ENCODE results near the gene S100A5. TPM values are rescaled to one million over a fixed set of nuclear protein-coding genes. Genes with fewer than 3 reads are reported as not detected.

The S100A5 gene
- total RNA-seq, 1 experiment from 2014 or later, result 6.0 TPM

DNA sequence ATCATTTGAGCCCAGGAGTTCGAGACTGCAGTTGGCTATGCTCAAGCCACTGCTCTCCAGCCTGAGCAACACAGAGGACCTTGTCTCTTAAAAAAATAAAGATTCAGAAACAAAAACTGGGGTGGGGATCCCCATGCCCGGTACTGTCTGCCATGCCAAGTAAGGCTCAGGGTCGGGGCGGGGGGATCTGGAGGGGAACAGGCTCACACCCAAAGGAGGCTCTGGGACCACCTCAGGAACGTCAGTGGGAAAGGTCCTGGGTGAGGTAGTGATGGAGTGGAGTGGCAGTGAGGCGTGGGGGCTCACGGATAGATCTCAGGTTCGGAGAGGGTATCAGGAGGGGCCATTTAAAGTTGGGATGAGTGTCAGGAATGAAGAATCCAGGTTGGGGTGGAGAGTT is 5.6 kb upstream of the S100A5 start:
- BruUV-seq (replicated peaks), result no TSS peak
- TF ChIP-seq JUND (IDR thresholded peaks at IDR 0.05), result no peak
- TF ChIP-seq TCF7L2 (IDR thresholded peaks at IDR 0.05; ENCODE audit: borderline replicate concordance, extremely low read depth, insufficient read depth, insufficient read length), result no peak
- no peak for TF ChIP-seq SRF (IDR thresholded peaks at IDR 0.05; ENCODE audit: low read depth)
- no peak for TF ChIP-seq CEBPB (IDR thresholded peaks at IDR 0.05; ENCODE audit: low read depth)
- no peak for TF ChIP-seq CBX3 (IDR thresholded peaks at IDR 0.05; ENCODE audit: low read depth)
- no peak for TF ChIP-seq EGR1 (IDR thresholded peaks at IDR 0.05; ENCODE audit: low read depth)
- no peak for TF ChIP-seq EZH2 (IDR thresholded peaks at IDR 0.05)
- TF ChIP-seq ELF1 (IDR thresholded peaks at IDR 0.05; ENCODE audit: borderline replicate concordance, low read depth), result no peak
- TF ChIP-seq POLR2A (IDR thresholded peaks at IDR 0.05; ENCODE audit: borderline replicate concordance, extremely low read depth, insufficient read depth, insufficient read length), result no peak
- TF ChIP-seq, protein P1, sequence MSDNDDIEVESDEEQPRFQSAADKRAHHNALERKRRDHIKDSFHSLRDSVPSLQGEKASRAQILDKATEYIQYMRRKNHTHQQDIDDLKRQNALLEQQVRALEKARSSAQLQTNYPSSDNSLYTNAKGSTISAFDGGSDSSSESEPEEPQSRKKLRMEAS (IDR thresholded peaks at IDR 0.05), result no peak
- TF ChIP-seq EZH2phosphoT487 (IDR thresholded peaks at IDR 0.05; ENCODE audit: borderline replicate concordance), result no peak
- TF ChIP-seq RAD21 (IDR thresholded peaks at IDR 0.05; ENCODE audit: low read depth), result no peak
- no peak for TF ChIP-seq SP1 (IDR thresholded peaks at IDR 0.05; ENCODE audit: low read depth)
- no peak for TF ChIP-seq SIN3A (IDR thresholded peaks at IDR 0.05; ENCODE audit: low read depth)
- TF ChIP-seq ZNF274 (IDR thresholded peaks at IDR 0.05; ENCODE audit: low read depth, low read length), result no peak
- TF ChIP-seq YY1 (IDR thresholded peaks at IDR 0.05; ENCODE audit: extremely low read depth, insufficient replicate concordance, low read depth, low read length), result no peak
- TF ChIP-seq, protein P2, sequence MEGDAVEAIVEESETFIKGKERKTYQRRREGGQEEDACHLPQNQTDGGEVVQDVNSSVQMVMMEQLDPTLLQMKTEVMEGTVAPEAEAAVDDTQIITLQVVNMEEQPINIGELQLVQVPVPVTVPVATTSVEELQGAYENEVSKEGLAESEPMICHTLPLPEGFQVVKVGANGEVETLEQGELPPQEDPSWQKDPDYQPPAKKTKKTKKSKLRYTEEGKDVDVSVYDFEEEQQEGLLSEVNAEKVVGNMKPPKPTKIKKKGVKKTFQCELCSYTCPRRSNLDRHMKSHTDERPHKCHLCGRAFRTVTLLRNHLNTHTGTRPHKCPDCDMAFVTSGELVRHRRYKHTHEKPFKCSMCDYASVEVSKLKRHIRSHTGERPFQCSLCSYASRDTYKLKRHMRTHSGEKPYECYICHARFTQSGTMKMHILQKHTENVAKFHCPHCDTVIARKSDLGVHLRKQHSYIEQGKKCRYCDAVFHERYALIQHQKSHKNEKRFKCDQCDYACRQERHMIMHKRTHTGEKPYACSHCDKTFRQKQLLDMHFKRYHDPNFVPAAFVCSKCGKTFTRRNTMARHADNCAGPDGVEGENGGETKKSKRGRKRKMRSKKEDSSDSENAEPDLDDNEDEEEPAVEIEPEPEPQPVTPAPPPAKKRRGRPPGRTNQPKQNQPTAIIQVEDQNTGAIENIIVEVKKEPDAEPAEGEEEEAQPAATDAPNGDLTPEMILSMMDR (IDR thresholded peaks at IDR 0.05 in 2 of 3, conservative IDR thresholded peaks at IDR 0.05 in 1 of 3; ENCODE audit: borderline replicate concordance in 1 of 3, insufficient read depth in 1 of 3, low read depth in 2 of 3, low read length in 2 of 3), result no peak
- no peak for TF ChIP-seq ATF3 (IDR thresholded peaks at IDR 0.05)
- no peak for TF ChIP-seq FOSL1 (IDR thresholded peaks at IDR 0.05; ENCODE audit: low read depth)
- Histone ChIP-seq H3K9ac (ENCODE audit: low read length) (peak overlapping the region; percentile 81), H3K36me3 (ENCODE audit: control insufficient read depth in 1 of 2, insufficient read depth in 2 of 2, low read length in 2 of 2) (no peaks in the 10 kb centered on the region), H3K4me3 (replicated peaks in 1 of 2; ENCODE audit: low read depth in 1 of 2, low read length in 2 of 2) (peak overlapping the region; percentile 50 to 54; a peak in 3 of 4 replicates), H3K27me3 (ENCODE audit: insufficient read depth, low read length) (no peaks in the 10 kb centered on the region), H3K79me2 (ENCODE audit: insufficient read depth, low read length) (peaks cover 14% of the 10 kb centered on the region; the same call in 1 of the 2 replicates), H3K4me2 (ENCODE audit: low read length) (peak overlapping the region; percentile 77), H3K27ac (ENCODE audit: low read depth, low read length) (peak overlapping the region; percentile 97), H3K4me1 (ENCODE audit: control insufficient read depth in 1 of 2, insufficient read depth in 2 of 2, low read length in 2 of 2) (peaks cover 91 to 100% of the 10 kb centered on the region in 2 experiments), H4K20me1 (ENCODE audit: insufficient read depth) (no peaks in the 10 kb centered on the region), H2AFZ (ENCODE audit: low read depth, low read length, poor library complexity, severe bottlenecking) (no peak overlapping the region), H3K9me3 (ENCODE audit: control insufficient read depth in 1 of 2, insufficient read depth in 1 of 2, low read depth in 1 of 2, low read length in 2 of 2) (no peaks in the 10 kb centered on the region), H3K9me2 (ENCODE audit: insufficient read depth) (no peaks in the 10 kb centered on the region)
- DNase-seq (ENCODE audit: low read depth, low spot score) (no peak), ATAC-seq (no peak)
- RAD21 ChIA-PET (ENCODE audit: low non-redundant PET in 1 of 2, low total read pairs in 2 of 2, uncharacterized antibody in 2 of 2, unreplicated experiment in 2 of 2), result interaction anchor here (1.0 to 1.5 kb wide), 2 partner anchors 20 to 22 kb away, joined by 4 to 7 read pairs; partner anchors contain the start of gene S100A2 (in 1 of the 2)
- POLR2A ChIA-PET, result interaction anchor here (0.6 to 5.6 kb wide), 3 partner anchors 12 to 19 kb away, joined by 4 to 67 read pairs (median 33); partner anchors contain the start of genes S100A2 and S100A6
- intact Hi-C loops (cut with micrococcal nuclease), result no loop called here
- CTCF ChIA-PET, result interaction anchor here (1.5 to 1.9 kb wide), 2 partner anchors 13 to 82 kb away, joined by 4 to 5 read pairs; partner anchors contain the start of gene S100A1
